K562 treated with DMSO at 1 percent for 48 hours (cell line): ENCODE results near the gene DEPDC5. TPM values are rescaled to one million over a fixed set of nuclear protein-coding genes. Genes with fewer than 3 reads are reported as not detected.

Experiments
- total RNA-seq: library from RNA; unstranded; fragments of 300-600 nt; gene quantifications from 2 replicates; pipeline ENCODE4 v1.2.3, GENCODE V29; 2022; ENCODE audit warnings: low replicate concordance; ENCODE audit errors: extremely low read depth

DEPDC5 gene
- not detected in 2 replicates for total RNA-seq

GRCh38 chr22:31753634-31754501 is at the start of gene DEPDC5:
TSS of gene DEPDC5 (plus strand) at chr22:31754019. CDS start at chr22:31754922, 903 bp downstream.

GRCh38 chr22:31749636-31750364 is 4.0 kb upstream of the DEPDC5 start, which contains the start of gene PRR14L:
TSS of gene PRR14L (minus strand) at chr22:31750132. CDS start at chr22:31738860, 11,272 bp downstream.

GRCh38 chr22:31943978-31944699 is 190.3 kb downstream of the DEPDC5 start, which contains the start of gene YWHAH:
TSS of gene YWHAH (plus strand) at chr22:31944535. CDS start at chr22:31944734, 199 bp downstream.

Other genes starting within 250 kb of the DEPDC5 start
- not detected in 2 replicates for gene PISD, start 91.8 kb upstream of the DEPDC5 start, total RNA-seq
- gene PRR14L, start 3.9 kb upstream of the DEPDC5 start, total RNA-seq = not detected in 2 replicates
- not detected in 2 replicates for gene YWHAH, start 190.5 kb downstream of the DEPDC5 start, total RNA-seq